GM12891 (cell line): ENCODE data around the gene EFEMP1.

Experiments used
- PAX5 ChIP-seq: IDR thresholded peaks from 2 replicates; pipeline ENCODE4 v1.6.1; 2011; ENCODE audit warnings: low read length, moderate library complexity, mild to moderate bottlenecking; ENCODE audit not compliant: insufficient read depth, severe bottlenecking
- POLR2A ChIP-seq: IDR thresholded peaks from 2 replicates; pipeline ENCODE4 v1.6.1; 2011; ENCODE audit warnings: low read depth, low read length, control low read depth
- POLR2AphosphoS5 ChIP-seq: IDR thresholded peaks from 2 replicates; pipeline ENCODE4 v1.6.1; 2011; ENCODE audit warnings: low read depth, low read length, control low read depth
- POU2F2 ChIP-seq: IDR thresholded peaks from 2 replicates; pipeline ENCODE4 v1.6.1; 2011; ENCODE audit warnings: low read depth, mild to moderate bottlenecking, control low read depth, low read length, moderate library complexity
- SPI1 ChIP-seq: IDR thresholded peaks from 2 replicates; pipeline ENCODE4 v1.6.1; 2011; ENCODE audit warnings: low read depth, low read length, control low read depth
- TAF1 ChIP-seq: IDR thresholded peaks from 2 replicates; pipeline ENCODE4 v1.6.1; 2011; ENCODE audit warnings: low read depth, low read length, control low read depth

DNA sequence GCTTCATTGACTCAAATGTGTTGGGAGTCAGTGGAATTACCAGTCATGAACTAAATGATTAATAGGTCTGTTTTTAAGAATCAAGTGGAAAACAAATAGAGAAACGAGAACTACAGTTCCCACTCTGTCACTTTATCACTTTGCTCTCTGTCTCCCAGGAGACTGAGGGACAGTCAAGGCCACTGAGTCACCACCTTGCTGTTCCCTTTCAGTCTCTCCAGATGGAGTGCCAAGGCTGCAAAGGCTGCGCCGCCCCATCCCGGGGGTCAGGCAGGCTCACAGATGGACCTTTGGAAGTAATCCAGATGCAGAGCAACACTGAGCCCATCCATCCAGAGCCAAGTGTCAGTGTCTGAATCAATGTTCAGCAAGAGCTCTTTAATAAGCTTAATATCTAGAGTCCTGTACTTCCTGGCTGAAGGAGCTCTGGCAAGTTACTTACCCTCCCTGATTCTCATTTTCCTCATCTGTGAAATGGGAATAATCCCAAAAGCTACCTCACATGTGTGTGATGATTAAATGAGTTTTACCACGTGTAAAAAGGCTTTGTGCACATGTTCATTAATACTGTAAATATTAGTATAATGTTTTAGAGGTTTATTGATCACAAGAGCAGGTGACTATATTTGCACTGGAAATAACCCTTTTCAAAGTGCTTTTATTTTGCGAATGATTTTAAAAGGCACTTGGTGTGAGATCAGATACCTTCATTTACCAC, 43.0 kb upstream of the EFEMP1 start:
- TF ChIP-seq POLR2AphosphoS5 (no peak), POLR2A (no peak), SPI1 (no peak), TAF1 (no peak), POU2F2 (no peak), PAX5 (no peak)
